ENCODE data around the gene ZC3H12A.
A peak's percentile ranks its signal among the peaks of the same experiment; 100 is the strongest.

Gene ZC3H12A

GRCh38 chr1:37479255-37480124 is 5.1 kb downstream of the ZC3H12A start:
- DNase-seq = peak; percentile 63

GRCh38 chr1:37480125-37480466 is 5.7 kb downstream of the ZC3H12A start:
- DNase-seq = peak; percentile 17

GRCh38 chr1:37480581-37481288 is 6.4 kb downstream of the ZC3H12A start:
- DNase-seq = no peak

DNA sequence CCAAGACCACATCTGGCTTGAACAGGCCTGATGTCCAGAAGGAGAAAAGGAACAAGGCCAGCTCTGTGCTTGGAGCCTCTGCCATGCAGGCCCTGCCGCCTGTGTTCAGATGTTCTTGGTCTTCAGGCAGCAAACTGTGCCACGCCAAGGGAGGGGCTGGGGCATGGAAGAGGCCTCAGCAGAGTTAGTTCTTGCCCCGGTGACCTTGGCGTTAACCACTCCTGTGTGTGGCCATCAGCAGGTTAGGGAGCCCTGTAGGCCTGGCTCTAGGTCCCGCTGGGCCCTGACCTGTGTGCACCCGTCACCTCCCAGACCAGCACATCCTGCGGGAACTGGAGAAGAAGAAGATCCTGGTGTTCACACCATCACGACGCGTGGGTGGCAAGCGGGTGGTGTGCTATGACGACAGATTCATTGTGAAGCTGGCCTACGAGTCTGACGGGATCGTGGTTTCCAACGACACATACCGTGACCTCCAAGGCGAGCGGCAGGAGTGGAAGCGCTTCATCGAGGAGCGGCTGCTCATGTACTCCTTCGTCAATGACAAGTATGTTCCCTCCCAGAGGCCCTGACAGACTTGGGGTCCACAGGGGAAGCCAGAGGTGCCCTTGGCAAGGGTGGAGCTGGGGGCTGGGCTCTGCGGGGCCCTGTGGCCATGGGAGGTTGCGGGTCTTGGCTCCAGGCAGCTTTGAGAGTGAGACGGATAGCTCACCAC is 7.1 kb downstream of the ZC3H12A start:
- DNase-seq = no peak

- DNase-seq = no peak
These were observed 7.8 kb downstream of the ZC3H12A start for GRCh38 chr1:37482004-37482785.

- no peak for DNase-seq
These were observed 8.7 kb downstream of the ZC3H12A start for GRCh38 chr1:37482796-37483744.

- DNase-seq = no peak
These were observed 9.4 kb downstream of the ZC3H12A start for GRCh38 chr1:37483785-37484184.

DNA sequence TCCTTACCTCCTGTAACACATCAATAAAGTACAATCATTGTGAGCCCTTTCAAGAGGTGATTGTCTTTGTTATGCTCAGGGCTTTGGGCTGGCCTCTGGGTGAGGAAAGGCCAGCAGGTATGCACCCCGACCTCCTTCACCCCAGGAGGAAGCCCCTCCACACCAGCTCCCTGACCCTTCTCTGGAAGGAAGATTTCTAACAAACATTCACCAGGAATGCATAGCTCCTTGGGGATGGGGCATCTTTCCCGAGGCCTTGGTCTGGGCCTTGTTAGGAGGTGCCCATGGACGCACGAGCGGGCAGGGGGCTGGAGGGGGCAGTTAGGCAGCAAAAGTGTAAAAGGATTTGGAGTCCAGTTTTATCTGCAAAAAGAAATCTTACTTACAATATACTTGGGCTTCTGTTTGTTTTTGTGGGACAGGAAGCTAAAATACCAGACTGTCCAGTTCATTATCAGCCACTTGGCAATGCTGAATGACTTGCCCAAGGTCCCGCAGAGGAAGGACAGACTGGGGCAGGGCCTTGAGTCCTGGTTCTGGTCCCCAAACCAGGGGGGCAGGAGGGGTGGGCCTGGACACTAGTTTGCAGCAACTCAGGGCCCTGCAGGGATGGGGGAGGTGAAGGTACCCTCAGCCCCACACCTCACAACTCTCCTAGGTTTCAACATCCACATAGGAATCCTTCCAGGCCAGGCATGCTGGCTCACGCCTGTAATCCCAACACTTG is 10.1 kb downstream of the ZC3H12A start:
- no peak for DNase-seq

DNA sequence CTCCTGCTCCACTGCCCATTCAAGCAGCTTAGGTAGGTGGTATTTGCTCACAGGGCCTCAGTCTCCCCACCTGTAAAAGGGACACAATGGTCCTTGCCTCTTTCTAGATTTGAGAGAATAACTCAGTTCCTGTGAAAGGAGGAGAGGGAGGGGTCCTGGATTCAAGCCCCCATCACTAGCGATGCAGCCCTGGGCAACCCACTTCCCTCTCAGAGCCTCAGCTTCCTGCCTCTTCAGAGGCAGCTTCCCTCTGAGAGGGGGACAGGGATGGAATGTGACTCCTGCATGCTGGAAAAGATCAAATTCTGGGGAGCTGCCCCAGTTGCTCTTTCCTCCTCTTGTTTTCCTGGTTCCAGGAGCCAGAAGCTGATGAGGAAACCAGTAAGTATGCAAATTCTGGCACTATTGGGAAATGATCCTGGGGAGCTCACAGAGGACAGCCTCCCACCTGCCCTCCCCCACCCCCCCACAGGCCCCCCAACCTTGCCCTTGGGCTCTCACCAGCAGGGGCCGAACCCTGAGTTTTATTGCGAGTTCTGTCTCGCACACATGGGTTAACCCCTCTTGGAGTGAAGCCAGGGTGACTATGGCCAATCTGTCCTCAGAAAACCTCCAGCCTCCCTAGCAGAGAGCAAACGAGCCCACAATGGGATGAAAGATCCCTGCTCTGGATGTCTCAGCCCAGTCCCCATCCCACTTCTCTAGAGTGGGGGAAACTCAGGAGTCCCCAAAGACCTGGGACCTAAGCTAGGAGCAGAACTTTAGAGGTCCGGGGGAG is 11.7 kb downstream of the ZC3H12A start:
- DNase-seq = no peak

GRCh38 chr1:37486680-37487618 is 12.6 kb downstream of the ZC3H12A start:
- DNase-seq = peak; percentile 81

DNA sequence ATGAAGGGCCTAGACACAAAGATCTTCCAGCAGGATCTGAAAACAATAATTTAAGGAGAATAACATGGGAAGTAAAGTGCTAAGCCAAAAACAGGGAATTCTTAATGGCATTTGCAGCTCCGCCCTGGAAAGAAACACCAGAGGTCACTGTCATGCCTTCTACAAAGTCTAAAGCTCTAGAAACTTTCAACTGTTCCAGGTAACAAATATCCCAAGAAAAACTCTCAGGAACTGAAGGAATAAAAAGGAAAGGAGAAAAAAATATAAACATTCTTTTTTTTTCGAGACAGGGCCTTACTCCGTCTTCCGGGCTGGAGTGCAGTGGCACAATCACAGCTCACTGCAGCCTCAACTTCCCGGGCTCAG is 13.2 kb downstream of the ZC3H12A start:
- DNase-seq = no peak

- DNase-seq = no peak
These were observed 19.1 kb downstream of the ZC3H12A start for GRCh38 chr1:37493336-37494098.

GRCh38 chr1:37495875-37496274 is 21.5 kb downstream of the ZC3H12A start:
- DNase-seq = no peak

DNA sequence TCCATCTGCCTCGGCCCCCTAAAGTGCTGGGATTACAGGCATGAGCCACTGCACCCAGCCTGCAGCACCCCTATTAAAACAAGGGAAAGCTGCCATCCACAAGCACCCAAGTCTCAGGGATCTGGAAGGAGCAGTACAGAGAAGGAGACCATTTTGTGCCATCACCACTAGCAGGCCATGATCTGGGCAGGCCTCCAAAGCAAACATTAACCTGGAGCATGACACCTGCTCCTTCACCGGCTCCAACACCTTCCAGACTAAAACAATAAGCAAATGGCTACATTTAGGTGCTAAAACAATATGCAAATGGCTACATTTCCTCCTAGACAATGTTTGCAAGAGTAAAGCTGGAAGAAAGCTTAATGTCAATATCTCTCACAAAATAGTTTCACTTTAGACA is 23.5 kb downstream of the ZC3H12A start:
- no peak for DNase-seq

- no peak for DNase-seq
These were observed 24.7 kb downstream of the ZC3H12A start for GRCh38 chr1:37498872-37499617.

GRCh38 chr1:37501661-37502060 is 27.3 kb downstream of the ZC3H12A start:
- no peak for DNase-seq

DNA sequence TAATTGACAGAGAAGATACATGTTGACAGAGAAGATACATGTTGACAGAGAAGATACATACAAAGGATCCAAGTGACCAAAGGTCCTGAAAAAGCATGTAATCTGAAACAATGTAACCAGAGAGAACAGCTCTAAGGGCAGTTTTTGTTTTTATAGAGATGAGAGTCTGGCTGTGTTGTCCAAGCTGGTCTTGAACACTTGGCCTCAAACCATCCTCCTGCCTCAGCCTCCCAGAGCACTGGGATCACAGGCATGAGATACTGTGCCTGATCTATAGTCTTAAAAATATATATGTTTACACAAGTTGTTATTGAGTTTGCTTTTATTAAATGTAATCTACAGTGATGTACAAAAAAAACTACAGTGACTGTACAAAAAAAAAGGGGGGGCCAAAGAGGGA is 27.7 kb downstream of the ZC3H12A start:
- no peak for DNase-seq

Measured in right hindlimb (tissue), 1 donor.